Epithelial cell of prostate (primary cell): ENCODE results near the gene U2SURP.
"Not testable (repeated sequence)": the region's sequence is repeated elsewhere in the genome, so short reads cannot be mapped to it uniquely, and the experiment has no call there.

Experiments
- DNase-seq: peaks from one replicate; pipeline ENCODE4 v3.0.0-alpha.2; 2011; ENCODE audit warnings: low read depth, low spot score
- H3K27ac ChIP-seq: fragments of 450-650 bp; 2 replicates; pipeline ENCODE4 v1.5.1; 2017; ENCODE audit warnings: mild to moderate bottlenecking

U2SURP gene

GRCh38 chr3:143004823-143005222, 3.5 kb downstream of the U2SURP start:
- DNase-seq: no peak
- H3K27ac ChIP-seq: no peak overlapping the region

DNA sequence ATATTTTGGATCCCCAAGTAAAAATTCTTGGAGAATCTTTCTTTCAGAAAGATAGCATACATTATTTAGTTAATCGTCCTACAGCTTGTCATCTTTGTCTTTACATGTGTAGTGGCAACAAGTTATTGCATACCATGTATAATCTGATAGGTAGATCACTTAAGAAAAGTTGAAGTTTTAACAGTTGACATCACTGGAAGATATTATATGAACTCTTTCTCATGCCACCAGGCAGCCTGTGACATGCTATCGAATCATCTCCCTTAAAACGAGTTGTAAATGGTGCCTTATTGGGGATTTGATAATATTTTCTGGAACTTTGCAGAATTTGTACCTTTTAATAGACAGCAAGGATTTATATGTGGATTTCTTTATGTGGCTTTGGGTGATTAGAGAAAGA, 8.7 kb downstream of the U2SURP start:
- H3K27ac ChIP-seq: no peak overlapping the region
- no peak for DNase-seq

GRCh38 chr3:143011705-143012104, 10.3 kb downstream of the U2SURP start:
- H3K27ac ChIP-seq: no peak overlapping the region
- DNase-seq: no peak

GRCh38 chr3:143014921-143015320, 13.6 kb downstream of the U2SURP start:
- no peak for DNase-seq
- no peak overlapping the region for H3K27ac ChIP-seq

GRCh38 chr3:143016321-143016972, 15.1 kb downstream of the U2SURP start:
- DNase-seq: no peak
- no peak overlapping the region for H3K27ac ChIP-seq

GRCh38 chr3:143024351-143024960, 23.1 kb downstream of the U2SURP start:
- no peak overlapping the region for H3K27ac ChIP-seq
- no peak for DNase-seq

- no peak overlapping the region for H3K27ac ChIP-seq
- no peak for DNase-seq
Observed at GRCh38 chr3:143031327-143031726, 30.0 kb downstream of the U2SURP start.

- not testable (repeated sequence) for DNase-seq, H3K27ac ChIP-seq
Observed at GRCh38 chr3:143031796-143032387, 30.5 kb downstream of the U2SURP start.

- DNase-seq: no peak
- H3K27ac ChIP-seq: no peak overlapping the region
Observed at GRCh38 chr3:143035466-143036211, 34.3 kb downstream of the U2SURP start.

DNA sequence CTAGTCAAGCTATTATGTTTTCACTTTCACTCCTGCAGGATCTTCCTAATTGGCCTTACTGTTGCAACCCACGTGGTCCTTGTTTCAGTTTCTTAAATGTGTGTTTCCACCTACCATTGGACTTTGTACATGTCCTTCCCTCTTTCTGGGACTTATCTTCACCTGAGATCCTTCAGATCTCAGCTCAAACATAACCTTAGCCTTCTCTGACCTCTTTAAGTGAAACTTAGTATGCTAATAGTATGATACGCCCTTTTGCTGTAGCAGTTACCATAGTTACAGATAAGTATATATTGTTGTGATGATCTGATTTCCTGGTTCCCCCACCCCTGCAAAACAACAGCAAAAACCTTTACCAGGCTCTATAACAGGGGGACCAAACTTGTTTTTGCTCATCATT, 35.2 kb downstream of the U2SURP start:
- no peak for DNase-seq
- H3K27ac ChIP-seq: no peak overlapping the region

DNA sequence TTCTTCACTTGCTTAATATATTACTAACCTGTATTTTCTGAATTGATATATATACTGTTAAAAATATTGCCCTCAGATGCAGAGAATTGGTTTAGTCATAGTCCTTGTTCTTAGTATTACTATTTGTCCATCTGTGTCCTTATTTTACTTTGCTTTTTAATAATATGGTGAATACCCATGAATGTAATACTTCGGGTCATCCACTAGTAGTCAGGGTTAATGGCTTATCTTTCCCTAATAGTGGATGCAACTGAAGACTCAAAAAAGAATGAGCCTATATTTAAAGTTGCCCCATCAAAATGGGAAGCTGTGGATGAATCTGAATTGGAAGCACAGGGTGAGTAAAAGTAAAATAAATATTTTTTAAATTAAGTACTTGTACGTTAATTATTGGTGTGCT, 36.5 kb downstream of the U2SURP start:
- DNase-seq: no peak
- H3K27ac ChIP-seq: no peak overlapping the region

GRCh38 chr3:143040261-143040879, 39.0 kb downstream of the U2SURP start:
- DNase-seq: no peak

DNA sequence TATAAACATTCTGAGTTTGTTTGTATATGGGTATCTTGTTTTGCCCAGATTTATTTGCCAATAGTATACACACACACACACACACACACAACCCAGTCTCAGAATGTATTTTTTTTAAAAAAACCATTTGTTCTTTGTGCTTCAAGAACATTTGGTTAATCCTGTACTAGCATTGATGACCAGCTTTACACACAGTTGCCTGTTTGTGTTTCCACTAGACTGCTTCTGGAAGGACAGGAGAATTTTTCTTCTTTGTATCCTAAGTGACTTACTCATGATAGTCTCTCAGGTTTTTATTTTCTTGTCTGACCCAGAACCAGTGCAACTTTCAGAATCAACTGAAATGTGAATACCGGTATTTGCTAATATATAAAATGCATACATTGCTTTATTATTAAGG, 40.5 kb downstream of the U2SURP start:
- no peak overlapping the region for H3K27ac ChIP-seq
- no peak for DNase-seq

More at GRCh38 chr3:143040261-143040879, 39.0 kb downstream of the U2SURP start:
- H3K27ac ChIP-seq: no peak overlapping the region

- H3K27ac ChIP-seq: no peak overlapping the region
- no peak for DNase-seq
Observed at GRCh38 chr3:143045639-143046038, 44.3 kb downstream of the U2SURP start.

DNA sequence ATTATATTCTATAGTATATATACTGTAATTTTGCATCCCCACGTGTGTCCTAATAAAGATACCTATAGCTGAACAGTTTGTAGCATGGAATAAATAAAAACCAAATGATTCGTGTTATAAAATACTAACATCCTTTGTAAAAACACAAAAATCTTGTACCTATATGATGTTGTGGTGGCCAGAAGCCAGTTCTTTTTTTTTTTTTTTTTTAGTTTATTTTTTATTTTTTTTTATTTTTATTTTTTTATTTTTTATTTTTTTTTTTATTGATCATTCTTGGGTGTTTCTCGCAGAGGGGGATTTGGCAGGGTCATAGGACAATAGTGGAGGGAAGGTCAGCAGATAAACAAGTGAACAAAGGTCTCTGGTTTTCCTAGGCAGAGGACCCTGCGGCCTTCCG, 44.7 kb downstream of the U2SURP start:
- H3K27ac ChIP-seq, DNase-seq: not testable (repeated sequence)

DNA sequence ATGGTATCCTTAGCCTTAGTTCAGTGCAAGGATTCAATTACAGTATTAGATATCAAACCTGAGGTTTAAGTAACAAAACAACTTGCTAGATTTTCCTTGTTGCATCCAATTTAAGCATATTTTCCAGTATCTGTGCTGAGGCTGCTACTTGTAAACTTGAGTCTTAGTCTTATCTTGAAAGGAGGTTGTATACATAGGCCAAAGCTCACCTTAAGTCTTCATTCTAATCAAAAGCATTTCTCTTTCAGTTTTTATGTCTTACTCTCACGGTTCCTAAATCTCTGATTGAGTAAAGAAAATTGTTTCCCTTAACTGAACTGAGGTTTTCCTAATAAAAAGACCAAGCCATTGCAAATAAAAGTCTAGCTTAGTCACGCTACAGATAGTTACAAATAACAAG, 52.6 kb downstream of the U2SURP start:
- DNase-seq: no peak
- H3K27ac ChIP-seq: no peak overlapping the region

GRCh38 chr3:143056372-143056771, 55.0 kb downstream of the U2SURP start:
- DNase-seq: no peak
- no peak overlapping the region for H3K27ac ChIP-seq

DNA sequence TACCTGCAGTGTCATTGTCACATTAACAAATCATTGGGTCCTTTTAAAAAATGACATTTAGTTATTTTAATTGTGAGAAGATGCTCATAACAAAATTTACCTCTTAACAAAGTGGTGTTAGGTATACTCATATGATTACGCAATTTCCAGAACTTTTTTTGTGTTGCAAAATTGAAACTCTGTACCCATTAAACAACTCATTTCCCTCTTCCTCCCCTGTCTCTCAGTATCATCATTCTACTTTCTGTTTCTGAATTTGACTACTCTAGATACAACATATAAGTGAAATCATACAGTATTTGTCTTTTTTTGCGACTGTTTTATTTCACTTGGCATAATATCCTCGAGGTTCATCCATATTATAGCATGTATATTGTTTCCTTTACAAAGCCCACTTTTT, 59.5 kb downstream of the U2SURP start:
- H3K27ac ChIP-seq: no peak overlapping the region
- DNase-seq: no peak

DNA sequence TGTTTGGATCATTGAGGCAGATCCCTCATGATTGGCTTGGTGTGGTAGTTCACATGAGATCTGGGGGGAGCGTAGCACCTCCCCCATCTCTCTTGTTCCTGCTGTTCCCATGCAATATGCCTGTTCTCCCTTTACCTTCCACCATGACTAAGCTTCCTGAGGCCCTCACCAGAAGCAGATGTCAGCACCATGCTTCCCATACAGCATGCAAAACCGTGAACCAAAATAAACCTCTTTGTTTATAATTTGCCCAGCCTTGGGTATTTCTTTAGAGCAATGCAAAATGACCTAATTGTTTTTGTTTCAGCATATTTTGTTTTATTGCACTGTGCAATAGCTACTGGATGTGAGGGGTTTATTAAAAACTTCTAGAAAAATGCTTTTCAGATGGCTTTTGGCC, 61.6 kb downstream of the U2SURP start:
- no peak for DNase-seq
- H3K27ac ChIP-seq: no peak overlapping the region

GRCh38 chr3:143064777-143065176, 63.4 kb downstream of the U2SURP start:
- H3K27ac ChIP-seq: no peak overlapping the region
- DNase-seq: no peak

DNA sequence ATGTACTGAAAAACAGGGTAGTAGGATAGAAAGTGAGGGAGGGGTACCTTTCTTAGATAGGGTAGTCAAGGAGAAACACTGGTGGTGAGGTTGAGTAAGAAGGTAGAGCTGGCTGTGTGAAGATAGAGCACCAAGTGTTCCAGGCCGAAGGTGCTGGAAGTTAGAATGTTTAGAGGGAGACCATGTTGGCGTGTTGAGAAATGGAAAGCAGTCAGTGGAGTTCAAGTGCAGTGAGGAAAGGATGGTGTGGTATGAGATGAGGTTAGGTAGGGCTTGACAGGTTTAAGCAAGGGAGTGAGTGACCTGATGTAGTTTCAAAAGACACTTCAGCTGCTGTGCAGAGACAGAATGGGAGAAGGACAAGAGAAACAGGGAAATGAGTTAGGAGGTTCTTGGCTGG, 64.0 kb downstream of the U2SURP start:
- H3K27ac ChIP-seq: no peak overlapping the region
- no peak for DNase-seq
